SK-N-SH (cell line): ENCODE measurements around the gene ITGBL1.

Experiments used
- ELF1 ChIP-seq: IDR thresholded peaks from 2 replicates; pipeline ENCODE4 v1.4.0; 2012
- EZH2phosphoT487 ChIP-seq: fragments of 200-600 bp; sonication (generic); IDR thresholded peaks from 2 replicates; pipeline ENCODE4 v1.6.1; 2017; ENCODE audit warnings: low read depth, mixed run types, mild to moderate bottlenecking, antibody characterized with exemption, moderate library complexity, borderline replicate concordance
- MXI1 ChIP-seq: IDR thresholded peaks from 2 replicates; pipeline ENCODE4 v1.6.1; 2012; ENCODE audit warnings: mild to moderate bottlenecking, low read depth, low read length, improper control_type of control experiment
- POLR2AphosphoS5 ChIP-seq: IDR thresholded peaks from 2 replicates; pipeline ENCODE4 v1.6.1; 2012; ENCODE audit warnings: low read depth, low read length
- SMC3 ChIP-seq: IDR thresholded peaks from 2 replicates; pipeline ENCODE4 v1.6.1; 2012; ENCODE audit warnings: low read depth, low read length, improper control_type of control experiment
- TF ChIP-seq, protein P1 (sequence below): fragments of 200-600 bp; sonication (generic); IDR thresholded peaks from 2 replicates; pipeline ENCODE4 v1.6.1; 2017; ENCODE audit warnings: antibody characterized with exemption, mild to moderate bottlenecking, moderate library complexity

DNA sequence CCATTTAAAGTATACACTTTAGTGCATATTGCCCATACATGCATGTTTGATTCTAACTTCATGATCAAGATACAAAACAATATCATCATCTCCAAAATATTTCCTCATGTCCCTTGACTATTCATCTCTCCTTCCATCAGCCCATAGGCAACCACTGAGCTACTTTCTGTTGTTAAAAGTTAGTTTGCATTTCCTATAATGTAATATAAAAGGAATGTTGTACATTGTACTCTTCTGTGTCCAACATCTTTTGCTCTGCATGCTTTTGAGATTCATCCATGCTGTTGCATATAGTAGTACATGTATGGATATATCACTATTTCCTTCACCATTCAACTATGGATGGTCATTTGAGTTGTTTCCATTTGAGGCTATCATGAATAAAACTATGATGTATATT, 74.7 kb downstream of the ITGBL1 start:
- TF ChIP-seq, protein P1, sequence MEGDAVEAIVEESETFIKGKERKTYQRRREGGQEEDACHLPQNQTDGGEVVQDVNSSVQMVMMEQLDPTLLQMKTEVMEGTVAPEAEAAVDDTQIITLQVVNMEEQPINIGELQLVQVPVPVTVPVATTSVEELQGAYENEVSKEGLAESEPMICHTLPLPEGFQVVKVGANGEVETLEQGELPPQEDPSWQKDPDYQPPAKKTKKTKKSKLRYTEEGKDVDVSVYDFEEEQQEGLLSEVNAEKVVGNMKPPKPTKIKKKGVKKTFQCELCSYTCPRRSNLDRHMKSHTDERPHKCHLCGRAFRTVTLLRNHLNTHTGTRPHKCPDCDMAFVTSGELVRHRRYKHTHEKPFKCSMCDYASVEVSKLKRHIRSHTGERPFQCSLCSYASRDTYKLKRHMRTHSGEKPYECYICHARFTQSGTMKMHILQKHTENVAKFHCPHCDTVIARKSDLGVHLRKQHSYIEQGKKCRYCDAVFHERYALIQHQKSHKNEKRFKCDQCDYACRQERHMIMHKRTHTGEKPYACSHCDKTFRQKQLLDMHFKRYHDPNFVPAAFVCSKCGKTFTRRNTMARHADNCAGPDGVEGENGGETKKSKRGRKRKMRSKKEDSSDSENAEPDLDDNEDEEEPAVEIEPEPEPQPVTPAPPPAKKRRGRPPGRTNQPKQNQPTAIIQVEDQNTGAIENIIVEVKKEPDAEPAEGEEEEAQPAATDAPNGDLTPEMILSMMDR, result no peak
- TF ChIP-seq POLR2AphosphoS5 (no peak), MXI1 (no peak), ELF1 (no peak), EZH2phosphoT487 (no peak), SMC3 (no peak)
